HepG2 (cell line): ENCODE results near the gene FNDC10. TPM values are rescaled to one million over a fixed set of nuclear protein-coding genes. Genes with fewer than 3 reads are reported as not detected.

ENCODE experiments used
- ATAC-seq: fragments of 200-7000 bp; cut with Tn5 transposase; 3 replicates; pipeline ENCODE4 v1.9.1; 2020; ENCODE audit warnings: mild to moderate bottlenecking, moderate library complexity
- BruUV-seq: library from RNA; stranded (reverse); fragments of 400-500 nt; replicated peaks from 2 replicates; lab custom pipeline; 2021; lab: Mats Ljungman, UMichigan
- CTCF ChIA-PET: fragments of 300-600 bp; formaldehyde crosslinking; extraction: SDS; loops from one replicate; lab custom pipeline; 2021; ENCODE audit warnings: low total read pairs, inconsistent platforms, low intra/inter-chr PET ratio; lab: Yijun Ruan, JAX
- POLR2A ChIA-PET: fragments of 350-600 bp; sonication (Branson Sonifier 250); formaldehyde crosslinking; loops from one replicate; lab custom pipeline; 2020; ENCODE audit warnings: antibody characterized with exemption, inconsistent platforms; lab: Yijun Ruan, JAX
- DNase-seq: peaks from one replicate; pipeline ENCODE4 v3.0.0-alpha.2; 2015; ENCODE audit warnings: low spot score
- FAIRE-seq: peaks from 3 replicates; lab custom pipeline; 2011; peaks lifted over from hg19 to GRCh38; lab: Jason Lieb, UNC
- H2AFZ ChIP-seq: one replicate; pipeline ENCODE4 v1.6.1; 2011; ENCODE audit warnings: low read length, inconsistent platforms
- H3K27ac ChIP-seq: fragments of 300-600 bp; 3 replicates; pipeline ENCODE4 v1.8.0; 2011; ENCODE audit warnings: mixed run types, mild to moderate bottlenecking, mixed read lengths, low read length, inconsistent platforms; ENCODE audit not compliant: insufficient read depth; ENCODE audit errors: extremely low read length
- H3K27me3 ChIP-seq, 2 experiments: fragments of 200-600 bp in 1 of 2; 2 replicates in 1 of 2; 3 replicates in 1 of 2; pipeline versions ENCODE4 v1.6.0 to v1.8.0; 2011; ENCODE audit warnings: low read length in 2 of 2, mild to moderate bottlenecking in 2 of 2, moderate library complexity in 2 of 2, inconsistent platforms in 1 of 2; ENCODE audit not compliant: insufficient read depth in 2 of 2, control insufficient read depth in 1 of 2
- H3K36me3 ChIP-seq, 2 experiments: fragments of 200-600 bp in 1 of 2; replicated peaks in 1 of 2; 2 replicates in 1 of 2; 3 replicates in 1 of 2; pipeline versions ENCODE4 v1.5.1 to v1.8.0; 2011; ENCODE audit warnings: low read length in 2 of 2, inconsistent platforms in 1 of 2; ENCODE audit not compliant: insufficient read depth in 2 of 2, control insufficient read depth in 1 of 2
- H3K4me1 ChIP-seq: 2 replicates; pipeline ENCODE4 v1.5.1; 2012; ENCODE audit warnings: low read length, inconsistent platforms; ENCODE audit not compliant: insufficient read depth
- H3K4me2 ChIP-seq: 2 replicates; pipeline ENCODE4 v1.6.0; 2011; ENCODE audit warnings: low read depth, low read length, inconsistent platforms
- H3K4me3 ChIP-seq, 3 experiments: fragments of 200-600 bp in 1 of 3; sonication (generic), shearing (Covaris generic) in 1 of 3; replicated peaks in 1 of 3; 2 replicates each; pipeline ENCODE4 v1.5.1; 2011 to 2016; ENCODE audit warnings: low read length in 3 of 3, inconsistent platforms in 2 of 3, low read depth in 2 of 3, mild to moderate bottlenecking in 2 of 3, control low read depth in 1 of 3, mixed read lengths in 1 of 3; ENCODE audit not compliant: insufficient read depth in 1 of 3
- H3K79me2 ChIP-seq: one replicate; pipeline ENCODE4 v1.6.1; 2011; ENCODE audit warnings: low read length, inconsistent platforms; ENCODE audit not compliant: insufficient read depth
- H3K9ac ChIP-seq: 2 replicates; pipeline ENCODE4 v1.6.0; 2011; ENCODE audit warnings: mild to moderate bottlenecking, low read depth, low read length, inconsistent platforms; ENCODE audit not compliant: insufficient read depth
- H3K9me3 ChIP-seq: 2 replicates; pipeline ENCODE4 v1.5.1; 2012; ENCODE audit warnings: mild to moderate bottlenecking, low read length
- H4K20me1 ChIP-seq: 2 replicates; pipeline ENCODE4 v1.6.0; 2011; ENCODE audit warnings: inconsistent platforms, mild to moderate bottlenecking, low read length, moderate library complexity; ENCODE audit not compliant: insufficient read depth
- ATM ChIP-seq: fragments of 450-650 bp; IDR thresholded peaks from 2 replicates; pipeline ENCODE4 v1.7.1; 2017; ENCODE audit warnings: mild to moderate bottlenecking, borderline replicate concordance
- HOXA3 ChIP-seq: sonication (generic); formaldehyde crosslinking; IDR thresholded peaks from 2 replicates; pipeline ENCODE4 v1.5.0; 2020; ENCODE audit warnings: missing genetic modification reagents
- MTERF4 ChIP-seq: sonication (generic); formaldehyde crosslinking; IDR thresholded peaks from 2 replicates; pipeline ENCODE4 v1.8.0; 2023; ENCODE audit warnings: mild to moderate bottlenecking, missing genetic modification reagents
- POLR2A ChIP-seq, 2 experiments: IDR thresholded peaks; 2 replicates each; pipeline ENCODE4 v1.6.1; 2011; ENCODE audit warnings: low read depth in 2 of 2, low read length in 2 of 2, mild to moderate bottlenecking in 1 of 2, moderate library complexity in 1 of 2; ENCODE audit not compliant: insufficient read depth in 1 of 2
- RBM22 ChIP-seq: fragments of 200-400 bp; formaldehyde crosslinking; optimal IDR thresholded peaks from 2 replicates; pipeline ENCODE3; 2017; ENCODE audit warnings: mild to moderate bottlenecking, low read length, moderate library complexity
- REPIN1 ChIP-seq: sonication (generic); formaldehyde crosslinking; IDR thresholded peaks from 2 replicates; pipeline ENCODE4 v1.8.0; 2022; ENCODE audit warnings: missing genetic modification reagents, low read depth, mild to moderate bottlenecking, borderline replicate concordance
- SP4 ChIP-seq: sonication (generic); formaldehyde crosslinking; IDR thresholded peaks from 2 replicates; pipeline ENCODE4 v1.8.1; 2023; ENCODE audit warnings: mild to moderate bottlenecking, missing genetic modification reagents
- SRSF9 ChIP-seq: fragments of 200-400 bp; formaldehyde crosslinking; IDR thresholded peaks from 2 replicates; pipeline ENCODE4 v1.6.1; 2018; ENCODE audit warnings: borderline replicate concordance, mild to moderate bottlenecking, low read depth, low read length; ENCODE audit not compliant: insufficient read depth, poor library complexity, severe bottlenecking
- TP53 ChIP-seq: sonication (generic); formaldehyde crosslinking; conservative IDR thresholded peaks from 2 replicates; pipeline ENCODE4 v1.4.0; 2020; ENCODE audit warnings: missing genetic modification reagents
- ZNF562 ChIP-seq: sonication (generic); formaldehyde crosslinking; IDR thresholded peaks from 2 replicates; pipeline ENCODE4 v1.8.0; 2022; ENCODE audit warnings: missing genetic modification reagents, borderline replicate concordance
- ZNF619 ChIP-seq: sonication (generic); formaldehyde crosslinking; IDR thresholded peaks from 2 replicates; pipeline ENCODE4 v1.4.0; 2020; ENCODE audit warnings: mild to moderate bottlenecking, missing genetic modification reagents
- WGBS: methylation state at CpG from one replicate; pipeline ENCODE4 v1.1.6; 2017; ENCODE audit warnings: low lambda C conversion rate; 5-methylcytosine and 5-hydroxymethylcytosine counted together
- in situ Hi-C: cut with HindIII; loops from 2 replicates; pipeline ENCODE4 v1.10.0; 2017; ENCODE audit warnings: low pct_unique_long_range_greater_than_20kb; ENCODE audit not compliant: extremely low pct_ligation_motif_present
- intact Hi-C: fragments of 100-400 bp; cut with micrococcal nuclease; formaldehyde crosslinking; loops from one replicate; pipeline ENCODE4 v1.10.0; 2022; ENCODE audit not compliant: unreplicated experiment
- polyA plus RNA-seq, 8 experiments: library from polyadenylated mRNA; depleted of rRNA in 3 of 8; stranded (reverse) in 7 of 8; unstranded in 1 of 8; fragments of >200 nt; fragmentation: Illumina TruSeq in 4 of 8; extraction: Trizol in 4 of 8; gene quantifications; 2 replicates each; pipeline versions ENCODE4 v1.2.1 to v1.2.3, GENCODE V29; 2011 to 2016; ENCODE audit warnings: low read depth in 4 of 8, missing spikeins in 1 of 8, mixed read lengths in 1 of 8; ENCODE audit not compliant: insufficient read depth in 1 of 8
- total RNA-seq, 5 experiments: library from RNA; depleted of rRNA; stranded (reverse); fragments of >200 nt; fragmentation: Illumina TruSeq; extraction: Trizol; gene quantifications; 2 replicates each; pipeline ENCODE4 v1.2.3, GENCODE V29; 2016; ENCODE audit warnings: low read depth in 1 of 5
- TF ChIP-seq, protein P1 (sequence below): sonication (generic); formaldehyde crosslinking; IDR thresholded peaks from 2 replicates; pipeline ENCODE4 v1.9.0; 2022; ENCODE audit warnings: low read depth, missing genetic modification reagents
- TF ChIP-seq, protein P2 (sequence below): IDR thresholded peaks from 2 replicates; pipeline ENCODE4 v1.6.1; 2016; ENCODE audit warnings: missing compliant biosample characterization, missing genetic modification reagents, borderline replicate concordance
- TF ChIP-seq, protein P3 (sequence below): sonication (generic); formaldehyde crosslinking; IDR thresholded peaks from 2 replicates; pipeline ENCODE4; 2020; ENCODE audit warnings: missing genetic modification reagents, mild to moderate bottlenecking, borderline replicate concordance

FNDC10 gene
- total and polyA plus RNA-seq, 2 of the 13 experiments (the other 11 are each of a cell fraction or from before 2014, with no cell fraction given): 2.2 to 2.5 TPM

GRCh38 chr1:1553821-1554494 lies 46.0 kb downstream of the FNDC10 start (continued):
- TF ChIP-seq, protein P1, sequence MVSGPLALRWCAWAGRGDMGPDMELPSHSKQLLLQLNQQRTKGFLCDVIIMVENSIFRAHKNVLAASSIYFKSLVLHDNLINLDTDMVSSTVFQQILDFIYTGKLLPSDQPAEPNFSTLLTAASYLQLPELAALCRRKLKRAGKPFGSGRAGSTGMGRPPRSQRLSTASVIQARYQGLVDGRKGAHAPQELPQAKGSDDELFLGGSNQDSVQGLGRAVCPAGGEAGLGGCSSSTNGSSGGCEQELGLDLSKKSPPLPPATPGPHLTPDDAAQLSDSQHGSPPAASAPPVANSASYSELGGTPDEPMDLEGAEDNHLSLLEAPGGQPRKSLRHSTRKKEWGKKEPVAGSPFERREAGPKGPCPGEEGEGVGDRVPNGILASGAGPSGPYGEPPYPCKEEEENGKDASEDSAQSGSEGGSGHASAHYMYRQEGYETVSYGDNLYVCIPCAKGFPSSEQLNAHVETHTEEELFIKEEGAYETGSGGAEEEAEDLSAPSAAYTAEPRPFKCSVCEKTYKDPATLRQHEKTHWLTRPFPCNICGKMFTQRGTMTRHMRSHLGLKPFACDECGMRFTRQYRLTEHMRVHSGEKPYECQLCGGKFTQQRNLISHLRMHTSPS: no peak
- no peak for TF ChIP-seq ZNF619 (CRISPR knock-in tag)
- no peak for TF ChIP-seq SP4 (CRISPR knock-in tag)
- TF ChIP-seq REPIN1: no peak
- TF ChIP-seq, protein P2, sequence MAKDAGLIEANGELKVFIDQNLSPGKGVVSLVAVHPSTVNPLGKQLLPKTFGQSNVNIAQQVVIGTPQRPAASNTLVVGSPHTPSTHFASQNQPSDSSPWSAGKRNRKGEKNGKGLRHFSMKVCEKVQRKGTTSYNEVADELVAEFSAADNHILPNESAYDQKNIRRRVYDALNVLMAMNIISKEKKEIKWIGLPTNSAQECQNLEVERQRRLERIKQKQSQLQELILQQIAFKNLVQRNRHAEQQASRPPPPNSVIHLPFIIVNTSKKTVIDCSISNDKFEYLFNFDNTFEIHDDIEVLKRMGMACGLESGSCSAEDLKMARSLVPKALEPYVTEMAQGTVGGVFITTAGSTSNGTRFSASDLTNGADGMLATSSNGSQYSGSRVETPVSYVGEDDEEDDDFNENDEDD: no peak
- TF ChIP-seq ATM: no peak

DNA sequence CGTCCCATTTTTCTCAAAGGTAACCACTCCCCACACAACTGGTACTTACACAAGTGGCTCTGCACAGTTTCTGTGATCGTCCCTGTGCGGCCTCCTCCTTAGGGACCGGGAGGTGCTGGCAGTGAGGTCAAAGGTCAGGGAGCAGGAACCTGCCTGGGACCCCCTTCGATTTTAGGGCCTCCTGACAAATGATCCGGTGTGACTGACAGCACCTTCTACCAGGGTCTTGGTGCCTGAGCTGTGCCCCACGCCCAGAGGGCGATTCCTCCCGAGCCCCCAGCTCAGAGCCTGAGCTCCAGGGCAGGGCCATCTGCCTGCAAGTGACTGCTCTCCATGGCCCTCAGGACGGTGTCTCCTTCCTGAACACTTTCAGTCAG lies 47.7 kb downstream of the FNDC10 start:
- H3K4me3 ChIP-seq: no peak overlapping the region
- ATAC-seq (no peak), DNase-seq (no peak), FAIRE-seq (no peak)
- H3K4me2 ChIP-seq: no peak overlapping the region
- H3K9ac ChIP-seq: peak overlapping the region; percentile 34; the same call in 1 of the 2 replicates
- no peak overlapping the region for H2AFZ ChIP-seq
- in situ Hi-C loops: no loop called here
- H4K20me1 ChIP-seq: no peaks in the 10 kb centered on the region
- intact Hi-C loops: no loop called here
- TF ChIP-seq RBM22 (peak; percentile 33), ZNF562 (CRISPR knock-in tag) (no peak), SRSF9 (no peak), HOXA3 (CRISPR knock-in tag) (0 out of 2 replicates have a peak, but pooled peaks have one; percentile 2), MTERF4 (CRISPR knock-in tag) (no peak), TP53 (CRISPR knock-in tag) (no peak), POLR2A (IDR thresholded peaks at IDR 0.05; ENCODE audit: insufficient read depth in 1 of 2, low read depth in 2 of 2, low read length in 2 of 2) (0 out of 4 replicates have a peak, but pooled peaks of 1 of the 2 experiments have one; percentile 13)
- TF ChIP-seq, protein P3, sequence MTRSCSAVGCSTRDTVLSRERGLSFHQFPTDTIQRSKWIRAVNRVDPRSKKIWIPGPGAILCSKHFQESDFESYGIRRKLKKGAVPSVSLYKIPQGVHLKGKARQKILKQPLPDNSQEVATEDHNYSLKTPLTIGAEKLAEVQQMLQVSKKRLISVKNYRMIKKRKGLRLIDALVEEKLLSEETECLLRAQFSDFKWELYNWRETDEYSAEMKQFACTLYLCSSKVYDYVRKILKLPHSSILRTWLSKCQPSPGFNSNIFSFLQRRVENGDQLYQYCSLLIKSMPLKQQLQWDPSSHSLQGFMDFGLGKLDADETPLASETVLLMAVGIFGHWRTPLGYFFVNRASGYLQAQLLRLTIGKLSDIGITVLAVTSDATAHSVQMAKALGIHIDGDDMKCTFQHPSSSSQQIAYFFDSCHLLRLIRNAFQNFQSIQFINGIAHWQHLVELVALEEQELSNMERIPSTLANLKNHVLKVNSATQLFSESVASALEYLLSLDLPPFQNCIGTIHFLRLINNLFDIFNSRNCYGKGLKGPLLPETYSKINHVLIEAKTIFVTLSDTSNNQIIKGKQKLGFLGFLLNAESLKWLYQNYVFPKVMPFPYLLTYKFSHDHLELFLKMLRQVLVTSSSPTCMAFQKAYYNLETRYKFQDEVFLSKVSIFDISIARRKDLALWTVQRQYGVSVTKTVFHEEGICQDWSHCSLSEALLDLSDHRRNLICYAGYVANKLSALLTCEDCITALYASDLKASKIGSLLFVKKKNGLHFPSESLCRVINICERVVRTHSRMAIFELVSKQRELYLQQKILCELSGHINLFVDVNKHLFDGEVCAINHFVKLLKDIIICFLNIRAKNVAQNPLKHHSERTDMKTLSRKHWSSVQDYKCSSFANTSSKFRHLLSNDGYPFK (CRISPR knock-in tag): no peak
- 40% methylated on average over 1 of the region's 10 CpGs for WGBS
- H3K27ac ChIP-seq: no peak overlapping the region
- BruUV-seq: no TSS peak
- no peaks in the 10 kb centered on the region for H3K9me3 ChIP-seq
- H3K4me1 ChIP-seq: 0 out of 2 replicates have a peak, but pooled peaks cover 5% of the 10 kb centered on the region
- H3K27me3 ChIP-seq: no peaks in the 10 kb centered on the region
- H3K79me2 ChIP-seq: no peaks in the 10 kb centered on the region
- peaks cover 0 to 4% of the 10 kb centered on the region in 2 experiments; a peak in 2 of 5 replicates for H3K36me3 ChIP-seq
- POLR2A ChIA-PET: no interaction called here
- CTCF ChIA-PET: no interaction called here
